CD4-positive, CD25-positive, alpha-beta regulatory T cell (primary cell): ENCODE data around the gene RAD51B. TPM values are rescaled to one million over a fixed set of nuclear protein-coding genes. Genes with fewer than 3 reads are reported as not detected.

Source experiments
- ATAC-seq, 2 donors: fragments of 150-1000 bp; cut with Tn5 transposase; one replicate each; pipeline ENCODE4 v1.10.0; 2021; ENCODE audit warnings: low read depth in 2 of 2, moderate number of reproducible peaks in 2 of 2, moderate library complexity in 1 of 2
- DNase-seq, 3 donors: peaks; one replicate each; pipeline versions ENCODE4 v3.0.0 to v3.0.0-alpha.2; 2012 to 2022; ENCODE audit warnings: mixed read lengths in 1 of 3
- H3K27ac ChIP-seq: one replicate; pipeline ENCODE4 v1.7.0; 2013; ENCODE audit warnings: mild to moderate bottlenecking, low read length; ENCODE audit not compliant: insufficient read depth, poor library complexity, severe bottlenecking
- H3K27me3 ChIP-seq: one replicate; pipeline ENCODE4 v1.7.0; 2013; ENCODE audit warnings: low read length; ENCODE audit not compliant: control insufficient read depth, insufficient read depth
- H3K36me3 ChIP-seq: one replicate; pipeline ENCODE4 v1.7.0; 2013; ENCODE audit warnings: mild to moderate bottlenecking, low read length, moderate library complexity; ENCODE audit not compliant: control insufficient read depth, insufficient read depth
- H3K4me1 ChIP-seq: 2 replicates; pipeline ENCODE4 v1.7.0; 2013; ENCODE audit warnings: mild to moderate bottlenecking, low read length; ENCODE audit not compliant: insufficient read depth, control insufficient read depth, poor library complexity, severe bottlenecking
- H3K4me3 ChIP-seq: one replicate; pipeline ENCODE4 v1.7.0; 2013; ENCODE audit warnings: low read depth, mild to moderate bottlenecking, low read length, moderate library complexity
- H3K9me3 ChIP-seq, 2 experiments: 1 replicate in 1 of 2; 2 replicates in 1 of 2; pipeline ENCODE4 v1.7.0; 2013; ENCODE audit warnings: low read length in 2 of 2, mild to moderate bottlenecking in 1 of 2, moderate library complexity in 1 of 2; ENCODE audit not compliant: control insufficient read depth in 2 of 2
- H3K27ac Mint-ChIP-seq, 3 donors: one replicate each; pipeline ENCODE4 v1.8.0; 2020 to 2022; ENCODE audit warnings: mild to moderate bottlenecking in 3 of 3, mixed read lengths in 3 of 3, moderate library complexity in 2 of 3
- H3K27me3 Mint-ChIP-seq: one replicate; pipeline ENCODE4 v1.8.0; 2022; ENCODE audit warnings: mild to moderate bottlenecking, mixed read lengths
- H3K36me3 Mint-ChIP-seq: one replicate; pipeline ENCODE4 v1.8.0; 2020; ENCODE audit warnings: mixed read lengths
- H3K4me1 Mint-ChIP-seq, 4 donors: one replicate each; pipeline ENCODE4 v1.8.0; 2020 to 2022; ENCODE audit warnings: mixed read lengths in 4 of 4, mild to moderate bottlenecking in 1 of 4
- H3K4me3 Mint-ChIP-seq, 4 donors: one replicate each; pipeline ENCODE4 v1.8.0; 2020 to 2022; ENCODE audit warnings: mild to moderate bottlenecking in 4 of 4, mixed read lengths in 4 of 4, moderate library complexity in 3 of 4
- H3K9me3 Mint-ChIP-seq, 7 donors: one replicate each; pipeline ENCODE4 v1.8.0; 2020 to 2022; ENCODE audit warnings: mixed read lengths in 7 of 7, mild to moderate bottlenecking in 3 of 7, moderate library complexity in 2 of 7
- polyA plus RNA-seq, 4 donors: library from polyadenylated mRNA; unstranded; fragments of 300-500 nt; fragmentation: Illumina TruSeq; gene quantifications; one replicate each; pipeline ENCODE4 v1.2.3, GENCODE V29; 2021
- total RNA-seq: library from RNA; stranded (reverse); gene quantifications from one replicate; pipeline ENCODE4 v1.2.3, GENCODE V29; 2022

RAD51B gene
- total and polyA plus RNA-seq, 5 donors from 2014 or later = 19.1 to 40.2 (median 28.1) TPM

DNA sequence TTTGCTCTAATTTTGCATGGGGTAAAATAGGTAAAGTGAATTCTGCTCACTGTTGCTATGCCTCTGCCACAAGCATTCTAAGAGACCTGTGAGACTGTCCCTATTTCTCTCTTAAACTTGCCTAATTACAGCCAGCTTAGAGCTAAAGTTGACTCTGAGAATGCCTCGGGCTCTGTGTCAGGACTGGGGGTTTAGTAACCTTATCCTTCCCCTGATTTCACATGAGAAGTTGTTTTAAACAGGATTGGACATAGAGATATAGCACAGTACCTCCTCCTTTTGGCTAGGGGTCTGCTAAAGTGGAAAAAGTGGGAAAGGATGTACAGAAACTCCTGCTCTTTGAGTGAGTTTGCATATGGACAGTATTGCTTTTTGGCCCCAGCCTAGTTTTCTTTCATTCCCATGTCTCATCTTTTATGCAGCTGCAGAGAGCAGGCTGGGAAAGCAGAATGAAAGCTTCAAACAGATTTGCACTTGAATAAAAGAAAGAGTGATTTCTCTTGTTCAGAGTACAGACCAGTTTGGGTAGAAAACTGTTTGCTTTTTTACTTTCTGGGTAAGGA is 122.0 kb downstream of the RAD51B start:
- no peaks in the 10 kb centered on the region for H3K27me3 Mint-ChIP-seq
- H3K4me3 ChIP-seq = no peak overlapping the region
- no peak for ATAC-seq
- no peaks in the 10 kb centered on the region for H3K9me3 ChIP-seq
- no peaks in the 10 kb centered on the region for H3K36me3 Mint-ChIP-seq
- H3K36me3 ChIP-seq = no peaks in the 10 kb centered on the region
- H3K4me3 Mint-ChIP-seq = no peak overlapping the region
- H3K27ac ChIP-seq = no peak overlapping the region
- no peaks in the 10 kb centered on the region for H3K4me1 ChIP-seq
- no peaks in the 10 kb centered on the region for H3K27me3 ChIP-seq
- H3K27ac Mint-ChIP-seq = no peak overlapping the region
- H3K9me3 Mint-ChIP-seq = no peaks in the 10 kb centered on the region
- H3K4me1 Mint-ChIP-seq = peaks cover 0 to 2% (median under 1%) of the 10 kb centered on the region in 4 donors
- DNase-seq = no peak

DNA sequence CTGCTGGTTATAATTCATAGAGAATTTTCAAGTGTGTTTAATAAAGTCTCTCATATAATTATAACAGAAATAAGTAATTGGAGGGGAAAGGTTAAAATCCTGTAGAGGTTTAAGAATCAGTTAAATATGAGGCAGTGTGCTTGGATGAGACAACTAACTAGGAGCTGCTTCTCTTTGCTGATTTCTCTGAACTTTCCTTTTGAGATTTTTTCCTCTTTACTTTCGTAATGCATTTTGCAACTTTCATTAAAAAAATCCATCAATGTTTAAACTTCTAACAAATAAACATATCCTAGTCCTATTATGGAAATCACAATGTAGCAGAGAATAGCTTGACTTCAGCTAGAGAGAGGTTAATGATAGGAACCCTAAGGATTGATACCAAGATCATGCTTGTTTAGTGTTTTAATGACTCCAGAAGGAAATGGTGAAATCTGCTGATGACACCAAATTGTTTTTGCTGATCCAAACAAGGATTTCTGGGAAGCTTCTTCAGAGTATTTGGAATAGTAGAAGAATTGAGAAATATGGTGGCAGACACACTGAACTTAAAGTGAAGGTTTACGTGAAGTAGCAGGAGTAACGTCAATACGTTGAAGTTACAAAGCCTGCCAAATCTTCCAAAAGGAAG is 122.6 kb downstream of the RAD51B start:
- Mint-ChIP-seq H3K36me3 (no peaks in the 10 kb centered on the region), H3K9me3 (no peaks in the 10 kb centered on the region), H3K27ac (no peak overlapping the region), H3K4me3 (no peak overlapping the region), H3K4me1 (peaks cover 0 to 2% (median under 1%) of the 10 kb centered on the region in 4 donors), H3K27me3 (no peaks in the 10 kb centered on the region)
- Histone ChIP-seq H3K27me3 (no peaks in the 10 kb centered on the region), H3K27ac (no peak overlapping the region), H3K36me3 (no peaks in the 10 kb centered on the region), H3K4me3 (no peak overlapping the region), H3K9me3 (no peaks in the 10 kb centered on the region), H3K4me1 (no peaks in the 10 kb centered on the region)
- ATAC-seq = no peak
- no peak for DNase-seq

DNA sequence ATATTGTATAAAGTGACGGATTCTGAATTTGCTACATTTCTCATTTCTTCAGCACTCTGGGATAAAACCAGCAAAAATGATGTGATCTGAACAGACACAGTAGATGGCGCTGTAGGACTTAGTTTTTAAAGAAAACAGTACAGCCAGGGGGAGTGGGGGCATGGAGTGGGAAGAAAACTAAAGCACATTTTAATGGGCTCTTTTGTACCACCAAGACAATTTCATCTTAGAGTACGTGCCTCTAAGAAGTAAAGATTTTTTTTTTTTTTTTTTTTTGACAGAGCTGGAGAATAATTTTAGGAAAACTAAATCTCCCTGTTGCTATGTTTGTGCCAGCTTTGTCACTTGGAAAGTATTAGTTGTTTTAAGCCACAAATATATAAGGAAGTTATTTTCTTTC is 124.4 kb downstream of the RAD51B start:
- H3K27ac ChIP-seq = no peak overlapping the region
- DNase-seq (peak; percentile 20 to 70 (median 56)), ATAC-seq (no peak)
- H3K36me3 ChIP-seq = no peaks in the 10 kb centered on the region
- no peaks in the 10 kb centered on the region for H3K36me3 Mint-ChIP-seq
- no peaks in the 10 kb centered on the region for H3K27me3 ChIP-seq
- no peaks in the 10 kb centered on the region for H3K4me1 ChIP-seq
- no peaks in the 10 kb centered on the region for H3K9me3 Mint-ChIP-seq
- H3K4me3 ChIP-seq = no peak overlapping the region
- H3K9me3 ChIP-seq = no peaks in the 10 kb centered on the region
- no peaks in the 10 kb centered on the region for H3K27me3 Mint-ChIP-seq
- no peak overlapping the region for H3K27ac Mint-ChIP-seq
- no peak overlapping the region for H3K4me3 Mint-ChIP-seq
- peaks cover 0 to 2% (median under 1%) of the 10 kb centered on the region in 4 donors for H3K4me1 Mint-ChIP-seq

DNA sequence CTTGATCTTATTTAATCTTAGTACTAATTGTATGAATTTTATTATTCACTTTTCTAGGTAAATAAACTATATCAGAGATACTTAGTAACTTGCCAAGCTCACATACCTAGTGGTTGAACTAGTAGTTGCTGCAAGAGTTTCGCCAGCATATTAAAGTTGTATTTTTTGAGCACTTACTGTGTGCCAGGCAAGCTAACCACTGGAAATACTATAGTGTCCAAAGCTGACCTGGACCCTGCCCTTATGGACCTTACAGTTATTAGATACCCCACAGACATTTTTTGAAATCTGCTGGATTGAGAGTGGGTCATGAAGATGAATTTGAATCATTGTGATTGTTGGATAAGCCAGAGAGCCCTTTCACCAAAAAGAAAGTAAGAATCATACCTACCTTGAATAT is 125.0 kb downstream of the RAD51B start:
- DNase-seq = no peak
- ATAC-seq = no peak
- H3K9me3 Mint-ChIP-seq = no peaks in the 10 kb centered on the region
- H3K27ac Mint-ChIP-seq = no peak overlapping the region
- H3K27ac ChIP-seq = no peak overlapping the region
- peaks cover 4% of the 10 kb centered on the region for H3K36me3 Mint-ChIP-seq
- peaks cover 0 to 2% (median under 1%) of the 10 kb centered on the region in 4 donors for H3K4me1 Mint-ChIP-seq
- H3K4me3 Mint-ChIP-seq = no peak overlapping the region
- H3K9me3 ChIP-seq = no peaks in the 10 kb centered on the region
- H3K4me3 ChIP-seq = no peak overlapping the region
- H3K4me1 ChIP-seq = no peaks in the 10 kb centered on the region
- no peaks in the 10 kb centered on the region for H3K27me3 ChIP-seq
- H3K36me3 ChIP-seq = no peaks in the 10 kb centered on the region
- no peaks in the 10 kb centered on the region for H3K27me3 Mint-ChIP-seq

DNA sequence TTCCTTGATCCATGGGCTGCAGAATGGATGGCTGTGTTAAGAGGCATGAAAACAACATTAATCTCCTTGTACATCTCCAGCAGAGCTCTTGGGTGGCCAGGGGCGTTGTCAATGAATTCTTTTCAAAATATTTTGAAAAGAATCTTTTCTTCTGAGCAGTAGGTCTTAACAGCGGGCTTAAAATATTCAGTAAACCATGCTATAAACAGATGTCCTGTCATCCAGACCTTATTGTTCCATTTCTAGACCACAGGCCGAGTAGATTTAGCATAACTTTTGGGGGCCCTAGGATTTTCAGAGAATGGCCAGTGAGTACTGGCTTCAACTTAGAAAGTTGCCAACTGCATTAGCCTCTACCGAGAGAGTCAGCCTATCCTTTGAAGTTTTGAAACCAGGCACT is 130.2 kb downstream of the RAD51B start:
- H3K9me3 ChIP-seq = no peaks in the 10 kb centered on the region
- no peaks in the 10 kb centered on the region for H3K4me1 ChIP-seq
- no peaks in the 10 kb centered on the region for H3K36me3 ChIP-seq
- ATAC-seq (no peak), DNase-seq (no peak)
- no peaks in the 10 kb centered on the region for H3K27me3 ChIP-seq
- Mint-ChIP-seq H3K36me3 (peaks cover 11% of the 10 kb centered on the region), H3K4me1 (no peaks in the 10 kb centered on the region), H3K27ac (no peak overlapping the region), H3K4me3 (no peak overlapping the region), H3K27me3 (no peaks in the 10 kb centered on the region), H3K9me3 (no peaks in the 10 kb centered on the region)
- H3K4me3 ChIP-seq = no peak overlapping the region
- no peak overlapping the region for H3K27ac ChIP-seq

DNA sequence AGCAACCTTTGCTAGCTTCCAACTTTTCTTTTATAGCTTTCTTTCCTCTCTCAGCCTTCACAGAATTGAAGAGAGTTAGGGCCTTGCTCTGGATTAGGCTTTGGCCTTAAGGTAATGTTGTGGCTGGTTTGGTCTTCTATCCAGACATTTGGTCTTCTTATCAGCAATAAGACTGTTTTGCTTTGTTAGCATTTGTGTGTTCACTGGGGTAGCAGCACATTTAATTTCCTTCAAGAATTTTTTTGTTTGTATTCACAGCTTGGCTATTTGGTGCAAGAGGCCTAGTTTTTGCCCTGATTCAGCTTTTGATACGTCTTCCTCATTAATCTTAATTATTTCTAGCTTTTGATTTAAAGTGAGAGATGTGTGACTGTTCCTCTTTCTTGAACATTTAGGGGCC is 130.8 kb downstream of the RAD51B start:
- H3K27ac Mint-ChIP-seq = no peak overlapping the region
- no peak for ATAC-seq
- no peaks in the 10 kb centered on the region for H3K4me1 ChIP-seq
- no peak for DNase-seq
- no peaks in the 10 kb centered on the region for H3K9me3 Mint-ChIP-seq
- H3K27me3 Mint-ChIP-seq = no peaks in the 10 kb centered on the region
- no peak overlapping the region for H3K27ac ChIP-seq
- H3K4me3 Mint-ChIP-seq = no peak overlapping the region
- no peak overlapping the region for H3K4me3 ChIP-seq
- no peaks in the 10 kb centered on the region for H3K27me3 ChIP-seq
- H3K36me3 ChIP-seq = no peaks in the 10 kb centered on the region
- peaks cover 11% of the 10 kb centered on the region for H3K36me3 Mint-ChIP-seq
- H3K9me3 ChIP-seq = no peaks in the 10 kb centered on the region
- no peaks in the 10 kb centered on the region for H3K4me1 Mint-ChIP-seq

DNA sequence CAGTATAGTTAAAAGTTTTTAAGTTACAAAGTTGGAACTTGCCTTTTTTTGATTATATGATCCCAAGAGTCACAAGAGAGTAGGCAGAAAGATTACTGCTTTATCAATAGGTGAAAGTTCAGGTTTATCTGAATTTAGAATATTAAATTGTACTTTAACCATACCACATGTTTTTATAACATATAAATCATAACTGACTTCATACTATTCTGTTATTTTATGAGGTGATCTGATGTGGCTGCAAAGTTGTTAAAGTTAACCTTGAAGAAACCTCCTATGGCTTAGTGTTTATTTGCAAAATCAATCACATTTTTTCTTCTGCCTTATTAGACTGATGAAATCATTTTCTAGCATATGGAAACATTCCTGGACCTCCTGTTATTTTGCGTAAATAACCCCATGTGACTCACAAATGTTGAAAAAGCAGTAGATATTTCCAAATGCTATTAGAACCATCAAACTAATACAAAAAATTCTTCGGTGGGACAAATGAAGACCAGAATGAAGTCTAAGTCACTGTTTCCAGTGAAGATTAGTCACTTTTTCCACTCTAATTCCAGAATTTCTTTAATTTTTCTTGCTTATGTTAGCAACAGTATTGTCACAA is 132.1 kb downstream of the RAD51B start:
- no peaks in the 10 kb centered on the region for H3K27me3 Mint-ChIP-seq
- no peak overlapping the region for H3K27ac Mint-ChIP-seq
- Histone ChIP-seq H3K36me3 (no peaks in the 10 kb centered on the region), H3K27ac (no peak overlapping the region), H3K27me3 (no peaks in the 10 kb centered on the region), H3K4me3 (no peak overlapping the region), H3K9me3 (no peaks in the 10 kb centered on the region), H3K4me1 (no peaks in the 10 kb centered on the region)
- H3K4me1 Mint-ChIP-seq = no peaks in the 10 kb centered on the region
- no peak overlapping the region for H3K4me3 Mint-ChIP-seq
- no peaks in the 10 kb centered on the region for H3K9me3 Mint-ChIP-seq
- ATAC-seq (no peak), DNase-seq (no peak)
- H3K36me3 Mint-ChIP-seq = peaks cover 11% of the 10 kb centered on the region

DNA sequence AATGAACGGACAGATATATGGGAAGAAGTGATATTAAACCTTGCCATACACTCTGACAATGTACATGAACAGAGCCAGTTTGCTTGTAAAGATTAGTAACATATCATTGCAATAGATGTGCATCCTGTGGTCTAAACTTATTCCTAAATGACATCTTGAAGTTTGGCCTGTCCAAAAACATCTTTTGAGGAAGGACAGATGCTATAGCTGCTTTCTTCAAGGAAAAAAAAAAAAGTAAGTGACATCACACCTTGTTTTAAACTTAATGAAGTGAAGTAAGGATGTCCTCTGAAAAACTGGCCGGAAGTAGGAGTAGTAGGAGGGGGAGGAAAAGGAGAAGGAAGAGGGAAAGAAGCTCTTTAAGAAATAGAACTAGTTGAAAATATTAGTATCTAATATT is 132.8 kb downstream of the RAD51B start:
- no peak for DNase-seq
- H3K27ac Mint-ChIP-seq = no peak overlapping the region
- no peaks in the 10 kb centered on the region for H3K4me1 ChIP-seq
- peaks cover 11% of the 10 kb centered on the region for H3K36me3 Mint-ChIP-seq
- no peaks in the 10 kb centered on the region for H3K27me3 ChIP-seq
- H3K27me3 Mint-ChIP-seq = no peaks in the 10 kb centered on the region
- H3K9me3 ChIP-seq = no peaks in the 10 kb centered on the region
- no peak for ATAC-seq
- H3K36me3 ChIP-seq = no peaks in the 10 kb centered on the region
- H3K4me1 Mint-ChIP-seq = no peaks in the 10 kb centered on the region
- peaks cover 0 to 1% (median 0%) of the 10 kb centered on the region in 7 donors for H3K9me3 Mint-ChIP-seq
- no peak overlapping the region for H3K4me3 ChIP-seq
- no peak overlapping the region for H3K27ac ChIP-seq
- no peak overlapping the region for H3K4me3 Mint-ChIP-seq
